GM18526 (cell line): ENCODE data around the gene LAD1.

Source experiments
- POLR2A ChIP-seq: IDR thresholded peaks from 3 replicates; pipeline ENCODE4 v1.6.1; 2011; ENCODE audit not compliant: insufficient read length; ENCODE audit errors: extremely low read depth

Gene LAD1

GRCh38 chr1:201341377-201341776, 57.7 kb downstream of the LAD1 start:
- TF ChIP-seq POLR2A, result no peak

- no peak for TF ChIP-seq POLR2A
Observed at GRCh38 chr1:201336711-201337450, 62.2 kb downstream of the LAD1 start.

GRCh38 chr1:201335901-201336300, 63.2 kb downstream of the LAD1 start:
- TF ChIP-seq POLR2A, result no peak

GRCh38 chr1:201335174-201335870, 63.8 kb downstream of the LAD1 start:
- TF ChIP-seq POLR2A, result no peak

- no peak for TF ChIP-seq POLR2A
Observed at GRCh38 chr1:201334325-201335173, 64.6 kb downstream of the LAD1 start.

- TF ChIP-seq POLR2A, result no peak
Observed at GRCh38 chr1:201332616-201333335, 66.3 kb downstream of the LAD1 start.

- no peak for TF ChIP-seq POLR2A
Observed at GRCh38 chr1:201332021-201332420, 67.1 kb downstream of the LAD1 start.

GRCh38 chr1:201331166-201331565, 68.0 kb downstream of the LAD1 start:
- TF ChIP-seq POLR2A, result no peak
